Measurements from ENCODE around the gene FOXP3.

FOXP3 gene

DNA sequence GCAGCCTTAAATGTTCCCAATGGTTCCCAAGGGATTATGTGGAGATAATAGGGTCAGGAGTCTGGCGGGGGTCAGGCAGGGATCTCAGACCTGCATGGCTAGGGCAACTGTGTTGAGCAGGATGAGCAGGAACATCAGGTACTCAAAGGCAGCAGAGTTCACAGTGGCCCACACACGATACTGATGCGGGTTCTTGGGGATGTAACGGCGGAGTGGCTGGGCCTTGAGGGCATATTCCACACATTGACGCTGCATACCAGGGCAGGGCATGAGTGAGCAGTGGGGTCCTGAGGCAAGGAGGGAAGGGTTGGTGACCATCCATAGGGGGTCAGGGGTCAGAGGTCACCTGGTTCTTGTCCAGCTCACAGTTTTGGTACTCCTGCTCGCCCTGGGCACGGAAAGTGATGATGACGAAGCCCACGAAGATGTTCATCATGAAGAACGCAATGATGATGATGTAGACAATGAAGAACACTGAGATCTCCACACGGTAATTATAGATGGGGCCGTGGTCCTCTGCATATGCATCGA lies 49.4 kb downstream of the FOXP3 start:
- Histone ChIP-seq H4K20me1 (ENCODE audit: insufficient read depth, low read length) (no peaks in the 10 kb centered on the region), H3K27ac (ENCODE audit: low read length) (no peak overlapping the region), H3K9ac (ENCODE audit: low read length) (no peak overlapping the region), H3K4me1 (ENCODE audit: low read length) (no peaks in the 10 kb centered on the region), H3K4me2 (ENCODE audit: low read depth, low read length) (no peak overlapping the region), H3K4me3 (ENCODE audit: low read length) (no peak overlapping the region), H2AFZ (ENCODE audit: low read length) (no peak overlapping the region), H3K36me3 (replicated peaks; ENCODE audit: insufficient read depth, low read length) (no peaks in the 10 kb centered on the region), H3F3A (ENCODE audit: insufficient read depth, low read length) (no peaks in the 10 kb centered on the region), H3K79me2 (ENCODE audit: low read length) (no peaks in the 10 kb centered on the region), H3K27me3 (replicated peaks; ENCODE audit: insufficient read depth, low read length) (no peaks in the 10 kb centered on the region), H3K9me3 (replicated peaks; ENCODE audit: insufficient read depth, low read length) (no peaks in the 10 kb centered on the region), H3K9me2 (replicated peaks; ENCODE audit: insufficient read depth, low read length) (no peaks in the 10 kb centered on the region)
- no peak for DNase-seq
- no peak for TF ChIP-seq EZH2 (optimal IDR thresholded peaks at IDR 0.05; ENCODE audit: low read depth, low read length)
- TF ChIP-seq, protein P1, sequence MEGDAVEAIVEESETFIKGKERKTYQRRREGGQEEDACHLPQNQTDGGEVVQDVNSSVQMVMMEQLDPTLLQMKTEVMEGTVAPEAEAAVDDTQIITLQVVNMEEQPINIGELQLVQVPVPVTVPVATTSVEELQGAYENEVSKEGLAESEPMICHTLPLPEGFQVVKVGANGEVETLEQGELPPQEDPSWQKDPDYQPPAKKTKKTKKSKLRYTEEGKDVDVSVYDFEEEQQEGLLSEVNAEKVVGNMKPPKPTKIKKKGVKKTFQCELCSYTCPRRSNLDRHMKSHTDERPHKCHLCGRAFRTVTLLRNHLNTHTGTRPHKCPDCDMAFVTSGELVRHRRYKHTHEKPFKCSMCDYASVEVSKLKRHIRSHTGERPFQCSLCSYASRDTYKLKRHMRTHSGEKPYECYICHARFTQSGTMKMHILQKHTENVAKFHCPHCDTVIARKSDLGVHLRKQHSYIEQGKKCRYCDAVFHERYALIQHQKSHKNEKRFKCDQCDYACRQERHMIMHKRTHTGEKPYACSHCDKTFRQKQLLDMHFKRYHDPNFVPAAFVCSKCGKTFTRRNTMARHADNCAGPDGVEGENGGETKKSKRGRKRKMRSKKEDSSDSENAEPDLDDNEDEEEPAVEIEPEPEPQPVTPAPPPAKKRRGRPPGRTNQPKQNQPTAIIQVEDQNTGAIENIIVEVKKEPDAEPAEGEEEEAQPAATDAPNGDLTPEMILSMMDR (IDR thresholded peaks at IDR 0.05; ENCODE audit: low read length), result no peak
- no peak for TF ChIP-seq EZH2phosphoT487 (IDR thresholded peaks at IDR 0.05; ENCODE audit: low read length)

DNA sequence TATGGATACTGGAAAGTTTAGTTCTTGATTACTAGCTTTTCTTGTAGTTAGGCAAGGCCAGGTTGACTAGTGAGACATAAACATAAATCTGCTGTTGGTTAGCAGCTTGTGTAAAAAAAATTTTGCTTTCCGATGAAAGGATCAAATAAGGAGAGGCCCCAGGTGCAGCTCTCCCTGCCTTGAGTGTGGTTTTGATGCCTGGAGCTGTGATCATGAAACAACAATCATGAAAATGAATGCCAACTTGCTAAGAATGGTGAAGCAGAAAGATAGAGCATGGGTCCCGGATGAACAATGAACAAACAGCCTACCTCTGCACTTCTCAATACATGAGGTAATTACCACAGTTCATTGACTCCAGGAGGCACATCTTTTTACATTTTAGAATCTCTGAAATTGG lies 50.1 kb downstream of the FOXP3 start:
- H3K9me3 ChIP-seq (replicated peaks; ENCODE audit: insufficient read depth, low read length), result no peaks in the 10 kb centered on the region
- H3K27ac ChIP-seq (ENCODE audit: low read length), result no peak overlapping the region
- H3K9ac ChIP-seq (ENCODE audit: low read length), result no peak overlapping the region
- H3K4me2 ChIP-seq (ENCODE audit: low read depth, low read length), result no peak overlapping the region
- no peaks in the 10 kb centered on the region for H3K79me2 ChIP-seq (ENCODE audit: low read length)
- no peaks in the 10 kb centered on the region for H3K4me1 ChIP-seq (ENCODE audit: low read length)
- H3F3A ChIP-seq (ENCODE audit: insufficient read depth, low read length), result no peaks in the 10 kb centered on the region
- no peak overlapping the region for H2AFZ ChIP-seq (ENCODE audit: low read length)
- no peaks in the 10 kb centered on the region for H3K36me3 ChIP-seq (replicated peaks; ENCODE audit: insufficient read depth, low read length)
- H3K4me3 ChIP-seq (ENCODE audit: low read length), result no peak overlapping the region
- TF ChIP-seq EZH2phosphoT487 (IDR thresholded peaks at IDR 0.05; ENCODE audit: low read length), result no peak
- TF ChIP-seq, protein P1 (IDR thresholded peaks at IDR 0.05; ENCODE audit: low read length), result no peak
- no peak for TF ChIP-seq EZH2 (optimal IDR thresholded peaks at IDR 0.05; ENCODE audit: low read depth, low read length)
- no peaks in the 10 kb centered on the region for H3K9me2 ChIP-seq (replicated peaks; ENCODE audit: insufficient read depth, low read length)
- no peak for DNase-seq
- no peaks in the 10 kb centered on the region for H3K27me3 ChIP-seq (replicated peaks; ENCODE audit: insufficient read depth, low read length)
- H4K20me1 ChIP-seq (ENCODE audit: insufficient read depth, low read length), result no peaks in the 10 kb centered on the region

DNA sequence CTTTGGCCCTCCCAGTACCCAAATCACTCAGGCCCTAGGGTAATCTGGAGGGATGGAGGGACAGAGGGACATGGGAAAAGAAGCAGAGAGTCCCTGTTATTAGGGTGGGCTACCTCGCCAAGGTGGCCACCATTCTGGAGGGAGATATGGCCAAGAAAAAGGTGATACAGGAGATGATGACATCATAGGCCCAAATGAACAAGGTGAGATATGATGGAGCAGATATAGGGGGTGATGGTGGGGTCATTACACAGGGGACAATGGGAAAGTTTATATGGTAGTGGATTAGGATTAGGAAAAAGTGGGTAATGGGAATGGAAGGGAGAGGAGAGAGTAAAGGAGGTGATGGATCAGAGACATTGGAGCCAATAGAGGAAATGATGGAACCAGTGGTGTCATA lies 51.6 kb downstream of the FOXP3 start:
- no peak overlapping the region for H3K4me3 ChIP-seq (ENCODE audit: low read length)
- TF ChIP-seq EZH2 (optimal IDR thresholded peaks at IDR 0.05; ENCODE audit: low read depth, low read length) (no peak), EZH2phosphoT487 (IDR thresholded peaks at IDR 0.05; ENCODE audit: low read length) (no peak)
- TF ChIP-seq, protein P1 (IDR thresholded peaks at IDR 0.05; ENCODE audit: low read length), result no peak

More for the DNA sequence above, 51.6 kb downstream of the FOXP3 start:
- Histone ChIP-seq H3K36me3 (replicated peaks; ENCODE audit: insufficient read depth, low read length) (no peaks in the 10 kb centered on the region), H2AFZ (ENCODE audit: low read length) (no peak overlapping the region), H3F3A (ENCODE audit: insufficient read depth, low read length) (no peaks in the 10 kb centered on the region), H3K9me3 (replicated peaks; ENCODE audit: insufficient read depth, low read length) (no peaks in the 10 kb centered on the region), H4K20me1 (ENCODE audit: insufficient read depth, low read length) (no peaks in the 10 kb centered on the region), H3K9ac (ENCODE audit: low read length) (no peak overlapping the region), H3K79me2 (ENCODE audit: low read length) (no peaks in the 10 kb centered on the region), H3K27ac (ENCODE audit: low read length) (no peak overlapping the region), H3K27me3 (replicated peaks; ENCODE audit: insufficient read depth, low read length) (no peaks in the 10 kb centered on the region), H3K9me2 (replicated peaks; ENCODE audit: insufficient read depth, low read length) (no peaks in the 10 kb centered on the region), H3K4me2 (ENCODE audit: low read depth, low read length) (no peak overlapping the region), H3K4me1 (ENCODE audit: low read length) (no peaks in the 10 kb centered on the region)
- no peak for DNase-seq

Data from MM.1S (cell line).